ENCODE results near the gene LCN15.
A peak's percentile ranks its signal among the peaks of the same experiment; 100 is the strongest.

LCN15 gene

DNA sequence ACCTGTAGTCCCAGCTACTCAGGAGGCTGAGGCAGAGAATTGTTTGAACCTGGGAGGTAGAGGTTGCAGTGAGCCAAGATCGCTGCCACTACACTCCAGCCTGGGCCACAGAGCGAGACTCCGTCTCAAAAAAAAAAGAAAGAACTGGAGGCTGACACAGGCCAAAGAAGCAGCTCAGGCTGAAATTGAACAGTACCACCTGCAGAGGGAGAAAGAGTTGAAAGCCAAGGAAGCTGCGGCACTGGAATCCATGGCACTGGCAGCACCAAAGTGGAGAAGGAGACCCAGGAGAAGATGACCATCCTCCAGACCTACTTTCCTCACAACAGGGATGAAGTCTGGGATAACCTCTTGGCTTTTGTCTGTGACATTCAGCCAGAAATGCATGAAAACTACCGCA, 15.5 kb upstream of the LCN15 start:
- no peak for DNase-seq (ENCODE audit: low read depth)
- no peak overlapping the region for H3K4me3 ChIP-seq (ENCODE audit: low read depth, low read length)
- TF ChIP-seq, protein P1, sequence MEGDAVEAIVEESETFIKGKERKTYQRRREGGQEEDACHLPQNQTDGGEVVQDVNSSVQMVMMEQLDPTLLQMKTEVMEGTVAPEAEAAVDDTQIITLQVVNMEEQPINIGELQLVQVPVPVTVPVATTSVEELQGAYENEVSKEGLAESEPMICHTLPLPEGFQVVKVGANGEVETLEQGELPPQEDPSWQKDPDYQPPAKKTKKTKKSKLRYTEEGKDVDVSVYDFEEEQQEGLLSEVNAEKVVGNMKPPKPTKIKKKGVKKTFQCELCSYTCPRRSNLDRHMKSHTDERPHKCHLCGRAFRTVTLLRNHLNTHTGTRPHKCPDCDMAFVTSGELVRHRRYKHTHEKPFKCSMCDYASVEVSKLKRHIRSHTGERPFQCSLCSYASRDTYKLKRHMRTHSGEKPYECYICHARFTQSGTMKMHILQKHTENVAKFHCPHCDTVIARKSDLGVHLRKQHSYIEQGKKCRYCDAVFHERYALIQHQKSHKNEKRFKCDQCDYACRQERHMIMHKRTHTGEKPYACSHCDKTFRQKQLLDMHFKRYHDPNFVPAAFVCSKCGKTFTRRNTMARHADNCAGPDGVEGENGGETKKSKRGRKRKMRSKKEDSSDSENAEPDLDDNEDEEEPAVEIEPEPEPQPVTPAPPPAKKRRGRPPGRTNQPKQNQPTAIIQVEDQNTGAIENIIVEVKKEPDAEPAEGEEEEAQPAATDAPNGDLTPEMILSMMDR (IDR thresholded peaks at IDR 0.05; ENCODE audit: insufficient read depth, low read depth, low read length, missing control alignments) = no peak

- H3K4me3 ChIP-seq (ENCODE audit: low read depth, low read length) = no peak overlapping the region
- TF ChIP-seq, protein P1 (IDR thresholded peaks at IDR 0.05; ENCODE audit: insufficient read depth, low read depth, low read length, missing control alignments) = no peak
- DNase-seq (ENCODE audit: low read depth) = no peak
Observed at GRCh38 chr9:136777359-136777758, 13.0 kb upstream of the LCN15 start.

DNA sequence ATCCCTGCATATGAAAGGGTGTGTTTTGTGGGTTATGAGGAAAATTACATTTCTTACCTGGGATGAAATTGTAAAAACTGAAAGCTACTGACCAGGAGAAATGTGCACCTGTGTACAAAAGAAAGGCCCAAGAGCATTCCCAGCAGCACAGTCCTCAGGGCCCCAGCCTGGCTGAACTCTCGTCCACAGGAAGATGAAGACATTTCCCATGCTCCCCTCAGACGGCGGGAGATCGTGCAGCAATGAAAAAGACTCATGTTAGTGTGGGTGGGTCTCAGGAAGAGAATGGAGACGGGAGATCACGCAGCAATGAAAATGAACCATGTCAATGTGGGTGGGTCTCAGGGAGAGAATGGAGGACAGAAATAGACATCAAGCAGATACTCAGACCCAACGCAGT, 12.6 kb upstream of the LCN15 start:
- TF ChIP-seq, protein P1 (IDR thresholded peaks at IDR 0.05; ENCODE audit: insufficient read depth, low read depth, low read length, missing control alignments) = no peak
- no peak overlapping the region for H3K4me3 ChIP-seq (ENCODE audit: low read depth, low read length)
- no peak for DNase-seq (ENCODE audit: low read depth)

DNA sequence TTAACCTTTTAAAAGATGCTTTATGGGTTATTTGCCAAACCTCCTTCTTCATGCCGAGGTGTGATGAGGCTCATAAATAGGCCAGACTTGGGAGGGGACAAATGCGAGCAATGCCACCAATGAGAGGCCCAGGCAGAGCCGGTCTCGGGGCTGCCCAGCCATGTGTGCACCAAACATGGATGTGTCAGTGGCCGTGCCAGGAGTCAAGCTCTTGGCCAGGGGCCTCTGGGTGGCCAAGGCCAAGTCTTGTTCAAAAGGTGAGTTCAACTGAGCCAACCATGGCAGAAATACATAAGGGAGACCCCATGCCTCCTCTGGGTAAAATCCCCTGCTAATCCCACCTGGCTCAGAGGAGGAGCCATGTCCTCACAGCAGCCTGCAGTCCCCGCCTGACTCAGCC, 10.9 kb upstream of the LCN15 start:
- TF ChIP-seq, protein P1 (IDR thresholded peaks at IDR 0.05; ENCODE audit: insufficient read depth, low read depth, low read length, missing control alignments) = no peak
- no peak overlapping the region for H3K4me3 ChIP-seq (ENCODE audit: low read depth, low read length)
- no peak for DNase-seq (ENCODE audit: low read depth)

- no peak overlapping the region for H3K4me3 ChIP-seq (ENCODE audit: low read depth, low read length)
- TF ChIP-seq, protein P1 (IDR thresholded peaks at IDR 0.05; ENCODE audit: insufficient read depth, low read depth, low read length, missing control alignments) = no peak
- no peak for DNase-seq (ENCODE audit: low read depth)
Observed at GRCh38 chr9:136774416-136775045, 10.2 kb upstream of the LCN15 start.

- H3K4me3 ChIP-seq (ENCODE audit: low read depth, low read length) = no peak overlapping the region
- peak; percentile 61 for DNase-seq (ENCODE audit: low read depth)
- TF ChIP-seq, protein P1 (IDR thresholded peaks at IDR 0.05; ENCODE audit: insufficient read depth, low read depth, low read length, missing control alignments) = no peak
Observed at GRCh38 chr9:136773386-136774044, 9.2 kb upstream of the LCN15 start.
